ENCODE data around the gene SERF1B. TPM values are rescaled to one million over a fixed set of nuclear protein-coding genes. Genes with fewer than 3 reads are reported as not detected.
"Not testable (repeated sequence)": the region's sequence is repeated elsewhere in the genome, so short reads cannot be mapped to it uniquely, and the experiment has no call there.

Gene SERF1B
- 28.3 to 42.4 TPM (median 30.4 TPM) in 3 replicates for polyA plus RNA-seq
- 16.9 TPM for polyA plus RNA-seq (2011; ENCODE audit: low read depth)
- 35.1 and 36.9 TPM in 2 replicates for polyA plus RNA-seq (2011; cell fraction: cytosol; rRNA removed)
- 12.5 and 17.9 TPM in 2 replicates for polyA plus RNA-seq (2011; cell fraction: nucleus; rRNA removed)
- 31.2 and 47.7 TPM in 2 replicates for polyA plus RNA-seq (2012; ENCODE audit: low replicate concordance)
- polyA minus RNA-seq: 3.8 to 5.5 TPM (median 5.1 TPM) in 3 replicates
- 11.5 TPM for polyA minus RNA-seq (2011; cell fraction: cytosol; rRNA and poly(A)+ RNA removed)
- polyA minus RNA-seq (2011; cell fraction: nucleus; rRNA and poly(A)+ RNA removed): 5.4 TPM in 1 of 2 replicates, not detected in the other

GRCh38 chr5:70025106-70025844, at the start of gene SERF1B:
Gene SERF1B, plus strand, starts transcription at chr5:70025251. Its CDS starts 201 bp downstream, at chr5:70025452.
- H4K20me1 ChIP-seq (ENCODE audit: control insufficient read depth, extremely low read depth, insufficient read depth, low read length); FAIRE-seq; H3K4me1 ChIP-seq (ENCODE audit: control insufficient read depth, extremely low read depth, insufficient read depth, low read length); H2AFZ ChIP-seq (ENCODE audit: control insufficient read depth, low read length); H3K9ac ChIP-seq (ENCODE audit: control insufficient read depth, extremely low read depth, insufficient read depth, low read length); H3K27ac ChIP-seq (ENCODE audit: control insufficient read depth, insufficient read depth, low read length); H3K27me3 ChIP-seq (ENCODE audit: control insufficient read depth, extremely low read depth, insufficient read depth, low read length); dilution Hi-C loops (cut with MboI; ENCODE audit: extremely low pct_ligation_motif_present, low sequenced_read_pairs); H3K9me3 ChIP-seq (ENCODE audit: control insufficient read depth, low read depth, low read length); H3K4me3 ChIP-seq (ENCODE audit: control insufficient read depth in 2 of 3, extremely low read depth in 1 of 3, insufficient read depth in 2 of 3, low read depth in 1 of 3, low read length in 3 of 3); H3K79me2 ChIP-seq (ENCODE audit: control insufficient read depth, insufficient read depth, low read length); H3K4me2 ChIP-seq (ENCODE audit: control insufficient read depth, extremely low read depth, insufficient read depth, low read depth, low read length); H3K36me3 ChIP-seq (ENCODE audit: control insufficient read depth in 2 of 2, extremely low read depth in 1 of 2, insufficient read depth in 2 of 2, low read length in 2 of 2); DNase-seq (ENCODE audit: low read depth, low spot score); H3K9me1 ChIP-seq (ENCODE audit: control insufficient read depth, extremely low read depth, insufficient read depth, low read length): not testable (repeated sequence)

GRCh38 chr5:69991713-69992112, 33.3 kb upstream of the SERF1B start:
- H3K36me3 ChIP-seq (ENCODE audit: control insufficient read depth in 2 of 2, extremely low read depth in 1 of 2, insufficient read depth in 2 of 2, low read length in 2 of 2); H3K27ac ChIP-seq (ENCODE audit: control insufficient read depth, insufficient read depth, low read length); H3K4me1 ChIP-seq (ENCODE audit: control insufficient read depth, extremely low read depth, insufficient read depth, low read length); H3K27me3 ChIP-seq (ENCODE audit: control insufficient read depth, extremely low read depth, insufficient read depth, low read length); FAIRE-seq; dilution Hi-C loops (cut with MboI; ENCODE audit: extremely low pct_ligation_motif_present, low sequenced_read_pairs); H3K4me3 ChIP-seq (ENCODE audit: control insufficient read depth in 2 of 3, extremely low read depth in 1 of 3, insufficient read depth in 2 of 3, low read depth in 1 of 3, low read length in 3 of 3); H2AFZ ChIP-seq (ENCODE audit: control insufficient read depth, low read length); H4K20me1 ChIP-seq (ENCODE audit: control insufficient read depth, extremely low read depth, insufficient read depth, low read length); H3K9me3 ChIP-seq (ENCODE audit: control insufficient read depth, low read depth, low read length); H3K79me2 ChIP-seq (ENCODE audit: control insufficient read depth, insufficient read depth, low read length); H3K4me2 ChIP-seq (ENCODE audit: control insufficient read depth, extremely low read depth, insufficient read depth, low read depth, low read length); H3K9me1 ChIP-seq (ENCODE audit: control insufficient read depth, extremely low read depth, insufficient read depth, low read length); H3K9ac ChIP-seq (ENCODE audit: control insufficient read depth, extremely low read depth, insufficient read depth, low read length); DNase-seq (ENCODE audit: low read depth, low spot score): not testable (repeated sequence)

- H3K4me2 ChIP-seq (ENCODE audit: control insufficient read depth, extremely low read depth, insufficient read depth, low read depth, low read length); H3K4me1 ChIP-seq (ENCODE audit: control insufficient read depth, extremely low read depth, insufficient read depth, low read length); H3K27ac ChIP-seq (ENCODE audit: control insufficient read depth, insufficient read depth, low read length); H3K9me3 ChIP-seq (ENCODE audit: control insufficient read depth, low read depth, low read length); dilution Hi-C loops (cut with MboI; ENCODE audit: extremely low pct_ligation_motif_present, low sequenced_read_pairs); H3K9me1 ChIP-seq (ENCODE audit: control insufficient read depth, extremely low read depth, insufficient read depth, low read length); H3K79me2 ChIP-seq (ENCODE audit: control insufficient read depth, insufficient read depth, low read length); H3K27me3 ChIP-seq (ENCODE audit: control insufficient read depth, extremely low read depth, insufficient read depth, low read length); H3K9ac ChIP-seq (ENCODE audit: control insufficient read depth, extremely low read depth, insufficient read depth, low read length); DNase-seq (ENCODE audit: low read depth, low spot score); FAIRE-seq; H4K20me1 ChIP-seq (ENCODE audit: control insufficient read depth, extremely low read depth, insufficient read depth, low read length); H3K4me3 ChIP-seq (ENCODE audit: control insufficient read depth in 2 of 3, extremely low read depth in 1 of 3, insufficient read depth in 2 of 3, low read depth in 1 of 3, low read length in 3 of 3); H3K36me3 ChIP-seq (ENCODE audit: control insufficient read depth in 2 of 2, extremely low read depth in 1 of 2, insufficient read depth in 2 of 2, low read length in 2 of 2); H2AFZ ChIP-seq (ENCODE audit: control insufficient read depth, low read length): not testable (repeated sequence)
These were observed 29.5 kb upstream of the SERF1B start for GRCh38 chr5:69995535-69995934.

- H3K9me1 ChIP-seq (ENCODE audit: control insufficient read depth, extremely low read depth, insufficient read depth, low read length); H3K27ac ChIP-seq (ENCODE audit: control insufficient read depth, insufficient read depth, low read length); H3K79me2 ChIP-seq (ENCODE audit: control insufficient read depth, insufficient read depth, low read length); H4K20me1 ChIP-seq (ENCODE audit: control insufficient read depth, extremely low read depth, insufficient read depth, low read length); H2AFZ ChIP-seq (ENCODE audit: control insufficient read depth, low read length); H3K4me2 ChIP-seq (ENCODE audit: control insufficient read depth, extremely low read depth, insufficient read depth, low read depth, low read length); H3K4me1 ChIP-seq (ENCODE audit: control insufficient read depth, extremely low read depth, insufficient read depth, low read length); DNase-seq (ENCODE audit: low read depth, low spot score); H3K9me3 ChIP-seq (ENCODE audit: control insufficient read depth, low read depth, low read length); H3K9ac ChIP-seq (ENCODE audit: control insufficient read depth, extremely low read depth, insufficient read depth, low read length); dilution Hi-C loops (cut with MboI; ENCODE audit: extremely low pct_ligation_motif_present, low sequenced_read_pairs); H3K4me3 ChIP-seq (ENCODE audit: control insufficient read depth in 2 of 3, extremely low read depth in 1 of 3, insufficient read depth in 2 of 3, low read depth in 1 of 3, low read length in 3 of 3); H3K36me3 ChIP-seq (ENCODE audit: control insufficient read depth in 2 of 2, extremely low read depth in 1 of 2, insufficient read depth in 2 of 2, low read length in 2 of 2); FAIRE-seq; H3K27me3 ChIP-seq (ENCODE audit: control insufficient read depth, extremely low read depth, insufficient read depth, low read length): not testable (repeated sequence)
These were observed 4.4 kb upstream of the SERF1B start for GRCh38 chr5:70020660-70021059.

GRCh38 chr5:70025845-70026145, 744 bp downstream of the SERF1B start:
- H3K36me3 ChIP-seq (ENCODE audit: control insufficient read depth in 2 of 2, extremely low read depth in 1 of 2, insufficient read depth in 2 of 2, low read length in 2 of 2); H3K27me3 ChIP-seq (ENCODE audit: control insufficient read depth, extremely low read depth, insufficient read depth, low read length); H3K4me1 ChIP-seq (ENCODE audit: control insufficient read depth, extremely low read depth, insufficient read depth, low read length); H2AFZ ChIP-seq (ENCODE audit: control insufficient read depth, low read length); H3K27ac ChIP-seq (ENCODE audit: control insufficient read depth, insufficient read depth, low read length); H3K9me1 ChIP-seq (ENCODE audit: control insufficient read depth, extremely low read depth, insufficient read depth, low read length); DNase-seq (ENCODE audit: low read depth, low spot score); H4K20me1 ChIP-seq (ENCODE audit: control insufficient read depth, extremely low read depth, insufficient read depth, low read length); H3K4me2 ChIP-seq (ENCODE audit: control insufficient read depth, extremely low read depth, insufficient read depth, low read depth, low read length); H3K79me2 ChIP-seq (ENCODE audit: control insufficient read depth, insufficient read depth, low read length); H3K9ac ChIP-seq (ENCODE audit: control insufficient read depth, extremely low read depth, insufficient read depth, low read length); FAIRE-seq; dilution Hi-C loops (cut with MboI; ENCODE audit: extremely low pct_ligation_motif_present, low sequenced_read_pairs); H3K4me3 ChIP-seq (ENCODE audit: control insufficient read depth in 2 of 3, extremely low read depth in 1 of 3, insufficient read depth in 2 of 3, low read depth in 1 of 3, low read length in 3 of 3); H3K9me3 ChIP-seq (ENCODE audit: control insufficient read depth, low read depth, low read length): not testable (repeated sequence)
